ENCODE measurements around the gene NRP1. TPM values are rescaled to one million over a fixed set of nuclear protein-coding genes. Genes with fewer than 3 reads are reported as not detected.

NRP1 gene
- polyA plus RNA-seq, 1 experiment: 218 TPM

- no peak for DNase-seq (ENCODE audit: low read depth, low spot score)
- no peak for TF ChIP-seq CTCF (IDR thresholded peaks at IDR 0.05; ENCODE audit: low read depth, low read length)
- H3K9me3 ChIP-seq (ENCODE audit: control insufficient read depth, insufficient read depth, low read length): no peaks in the 10 kb centered on the region
- ChIA-PET CTCF (interaction anchor here (1.6 kb wide), 1 partner anchor 155 kb away, joined by 5 read pairs; no protein-coding TSS in a partner anchor), POLR2A (no interaction called here)
- no peak overlapping the region for H3K27ac ChIP-seq (ENCODE audit: low read depth, low read length)
- no peaks in the 10 kb centered on the region for H3K27me3 ChIP-seq (ENCODE audit: control insufficient read depth, insufficient read depth, low read length)
- H3K4me3 ChIP-seq (ENCODE audit: low read depth, low read length): no peak overlapping the region
Observed at GRCh38 chr10:33164060-33164709, 170.3 kb downstream of the NRP1 start.

- Histone ChIP-seq H3K9me3 (ENCODE audit: control insufficient read depth, insufficient read depth, low read length) (no peaks in the 10 kb centered on the region), H3K27me3 (ENCODE audit: control insufficient read depth, insufficient read depth, low read length) (no peaks in the 10 kb centered on the region), H3K27ac (ENCODE audit: low read depth, low read length) (no peak overlapping the region), H3K4me3 (ENCODE audit: low read depth, low read length) (no peak overlapping the region)
- CTCF ChIA-PET: no interaction called here
- POLR2A ChIA-PET: no interaction called here
- no peak for TF ChIP-seq CTCF (IDR thresholded peaks at IDR 0.05; ENCODE audit: low read depth, low read length)
- no peak for DNase-seq (ENCODE audit: low read depth, low spot score)
Observed at GRCh38 chr10:33162248-33162575, 172.3 kb downstream of the NRP1 start.

GRCh38 chr10:33161550-33162247 lies 172.8 kb downstream of the NRP1 start:
- no peak for TF ChIP-seq CTCF (IDR thresholded peaks at IDR 0.05; ENCODE audit: low read depth, low read length)
- ChIA-PET CTCF (no interaction called here), POLR2A (no interaction called here)
- Histone ChIP-seq H3K27me3 (ENCODE audit: control insufficient read depth, insufficient read depth, low read length) (no peaks in the 10 kb centered on the region), H3K4me3 (ENCODE audit: low read depth, low read length) (no peak overlapping the region), H3K27ac (ENCODE audit: low read depth, low read length) (no peak overlapping the region), H3K9me3 (ENCODE audit: control insufficient read depth, insufficient read depth, low read length) (no peaks in the 10 kb centered on the region)
- DNase-seq (ENCODE audit: low read depth, low spot score): no peak

GRCh38 chr10:33160151-33160550 lies 174.3 kb downstream of the NRP1 start:
- no peak for DNase-seq (ENCODE audit: low read depth, low spot score)
- TF ChIP-seq CTCF (IDR thresholded peaks at IDR 0.05; ENCODE audit: low read depth, low read length): no peak
- no peak overlapping the region for H3K4me3 ChIP-seq (ENCODE audit: low read depth, low read length)
- ChIA-PET POLR2A (interaction anchor here (0.6 kb wide), 1 partner anchor 105 kb away, joined by 3 read pairs; no protein-coding TSS in a partner anchor), CTCF (no interaction called here)
- no peaks in the 10 kb centered on the region for H3K9me3 ChIP-seq (ENCODE audit: control insufficient read depth, insufficient read depth, low read length)
- H3K27ac ChIP-seq (ENCODE audit: low read depth, low read length): no peak overlapping the region
- no peaks in the 10 kb centered on the region for H3K27me3 ChIP-seq (ENCODE audit: control insufficient read depth, insufficient read depth, low read length)

- no peak overlapping the region for H3K27ac ChIP-seq (ENCODE audit: low read depth, low read length)
- ChIA-PET CTCF (no interaction called here), POLR2A (interaction anchor here (0.5 kb wide), 1 partner anchor 1214 kb away, joined by 6 read pairs; no protein-coding TSS in a partner anchor)
- TF ChIP-seq CTCF (IDR thresholded peaks at IDR 0.05; ENCODE audit: low read depth, low read length): no peak
- no peak for DNase-seq (ENCODE audit: low read depth, low spot score)
- no peak overlapping the region for H3K4me3 ChIP-seq (ENCODE audit: low read depth, low read length)
- H3K9me3 ChIP-seq (ENCODE audit: control insufficient read depth, insufficient read depth, low read length): no peaks in the 10 kb centered on the region
- H3K27me3 ChIP-seq (ENCODE audit: control insufficient read depth, insufficient read depth, low read length): no peaks in the 10 kb centered on the region
Observed at GRCh38 chr10:33157103-33157502, 177.4 kb downstream of the NRP1 start.

Measured in AG04450 (cell line).